Lung (tissue), 12 donors: Measurements from ENCODE around the gene ALK. TPM values are rescaled to one million over a fixed set of nuclear protein-coding genes. Genes with fewer than 3 reads are reported as not detected.

ENCODE experiments used
- ATAC-seq: fragments of 200-7000 bp; cut with Tn5 transposase; one replicate; pipeline ENCODE4 v1.9.1; 2020; ENCODE audit warnings: moderate number of reproducible peaks; ENCODE audit not compliant: insufficient read depth, low FRiP score
- DNase-seq, 3 donors: peaks; one replicate each; pipeline ENCODE4 v3.0.0-alpha.2; 2013 to 2017
- H3K27ac ChIP-seq, 2 donors: one replicate each; pipeline ENCODE4 v1.5.1; 2013; ENCODE audit warnings: mild to moderate bottlenecking in 2 of 2, moderate library complexity in 2 of 2, control low read depth in 1 of 2, inconsistent platforms in 1 of 2, low read depth in 1 of 2, low read length in 1 of 2
- H3K27me3 ChIP-seq, 3 donors: one replicate each; pipeline ENCODE4 v1.5.1; 2013; ENCODE audit warnings: low read length in 2 of 3; ENCODE audit not compliant: control insufficient read depth in 3 of 3, insufficient read depth in 3 of 3
- H3K36me3 ChIP-seq, 4 donors: one replicate each; pipeline ENCODE4 v1.5.1; 2013; ENCODE audit warnings: low read length in 4 of 4, mild to moderate bottlenecking in 1 of 4, moderate library complexity in 1 of 4; ENCODE audit not compliant: control insufficient read depth in 4 of 4, insufficient read depth in 4 of 4
- H3K4me1 ChIP-seq, 5 donors: one replicate each; pipeline ENCODE4 v1.5.1; 2013; ENCODE audit warnings: low read length in 5 of 5, mild to moderate bottlenecking in 2 of 5, moderate library complexity in 1 of 5; ENCODE audit not compliant: control insufficient read depth in 5 of 5, insufficient read depth in 5 of 5
- H3K4me3 ChIP-seq: one replicate; pipeline ENCODE4 v1.5.1; 2013; ENCODE audit warnings: mild to moderate bottlenecking, control low read depth, moderate library complexity
- H3K9ac ChIP-seq, 2 donors: one replicate each; pipeline ENCODE4 v1.5.1; 2013; ENCODE audit warnings: low read length in 2 of 2, control low read depth in 1 of 2; ENCODE audit not compliant: insufficient read depth in 1 of 2
- H3K9me3 ChIP-seq, 4 donors: one replicate each; pipeline ENCODE4 v1.5.1; 2013; ENCODE audit warnings: low read length in 3 of 4, mild to moderate bottlenecking in 1 of 4, moderate library complexity in 1 of 4; ENCODE audit not compliant: control insufficient read depth in 4 of 4, insufficient read depth in 3 of 4
- CTCF ChIP-seq: IDR thresholded peaks from 2 replicates; pipeline ENCODE4 v1.5.1; 2012; ENCODE audit warnings: mild to moderate bottlenecking; ENCODE audit errors: control extremely low read depth, extremely low read depth
- WGBS, 2 donors: extraction: QIAGEN DNeasy Blood & Tissue Kit; methylation state at CpG; one replicate each; pipeline ENCODE4 v1.1.7; 2013; 5-methylcytosine and 5-hydroxymethylcytosine counted together
- polyA plus RNA-seq, 2 donors: library from polyadenylated mRNA; stranded (reverse); fragments of 200-250 nt; gene quantifications; one replicate each; pipeline ENCODE4 v1.2.1, GENCODE V29; 2013
- total RNA-seq, 2 donors: library from RNA; depleted of rRNA in 1 of 2; stranded (reverse); fragments of >200 nt in 1 of 2; gene quantifications; one replicate each; pipeline ENCODE4 v1.2.1, GENCODE V29; 2014 to 2021
- donor health status: control.
- donor health status: control.
- donor health status: Bipolar disorder and iron deficiency.
- donor health status: healthy.
- donor health status: DM: yes; HTN: yes; CAD: no.

Gene ALK
- total and polyA plus RNA-seq, 4 donors = 0.09 to 0.25 (median 0.10) TPM; not detected in 1

- Histone ChIP-seq H3K27me3 (no peaks in the 10 kb centered on the region), H3K9me3 (no peaks in the 10 kb centered on the region), H3K4me3 (no peak overlapping the region), H3K36me3 (no peaks in the 10 kb centered on the region), H3K4me1 (no peaks in the 10 kb centered on the region), H3K9ac (no peak overlapping the region), H3K27ac (no peak overlapping the region)
- no peak for DNase-seq
- 93 to 94% methylated on average over 8 of the region's 8 CpGs for WGBS, 2 donors
- TF ChIP-seq CTCF = no peak
- no peak for ATAC-seq
Observed at GRCh38 chr2:29579495-29580169, 341.8 kb downstream of the ALK start.

GRCh38 chr2:29578084-29578598, 343.2 kb downstream of the ALK start:
- WGBS, 2 donors = 68 to 75% methylated on average over 3 of the region's 3 CpGs
- H3K36me3 ChIP-seq = no peaks in the 10 kb centered on the region
- no peak for TF ChIP-seq CTCF
- H3K9ac ChIP-seq = no peak overlapping the region
- H3K27me3 ChIP-seq = no peaks in the 10 kb centered on the region
- no peaks in the 10 kb centered on the region for H3K4me1 ChIP-seq
- ATAC-seq (no peak), DNase-seq (no peak)
- H3K9me3 ChIP-seq = no peaks in the 10 kb centered on the region
- H3K27ac ChIP-seq = no peak overlapping the region
- no peak overlapping the region for H3K4me3 ChIP-seq

GRCh38 chr2:29576231-29576630, 345.2 kb downstream of the ALK start:
- no peak for ATAC-seq
- H3K4me1 ChIP-seq = no peaks in the 10 kb centered on the region

More at GRCh38 chr2:29576231-29576630, 345.2 kb downstream of the ALK start:
- TF ChIP-seq CTCF = no peak
- Histone ChIP-seq H3K9ac (no peak overlapping the region), H3K27me3 (no peaks in the 10 kb centered on the region), H3K27ac (no peak overlapping the region), H3K4me3 (no peak overlapping the region), H3K36me3 (no peaks in the 10 kb centered on the region), H3K9me3 (no peaks in the 10 kb centered on the region)
- no peak for DNase-seq
- WGBS, 2 donors = 60 to 85% methylated on average over 3 of the region's 3 CpGs
